IPS-20b (cell line): ENCODE data around the gene MRPS23.
"Not testable (repeated sequence)": the region's sequence is repeated elsewhere in the genome, so short reads cannot be mapped to it uniquely, and the experiment has no call there.

Experiments used
- H3K27ac ChIP-seq: one replicate; pipeline ENCODE4 v1.5.1; 2013; ENCODE audit warnings: low read length
- H3K27me3 ChIP-seq: 2 replicates; pipeline ENCODE4 v1.6.1; 2013; ENCODE audit warnings: mild to moderate bottlenecking, low read length, inconsistent platforms; ENCODE audit not compliant: insufficient read depth
- H3K36me3 ChIP-seq: 2 replicates; pipeline ENCODE4 v1.6.1; 2013; ENCODE audit warnings: low read depth, mild to moderate bottlenecking, inconsistent platforms, low read length, moderate library complexity; ENCODE audit not compliant: insufficient read depth
- H3K4me1 ChIP-seq: 2 replicates; pipeline ENCODE4 v1.6.1; 2013; ENCODE audit warnings: mild to moderate bottlenecking, control low read depth, inconsistent platforms, low read length, moderate library complexity; ENCODE audit not compliant: insufficient read depth
- H3K4me3 ChIP-seq: 2 replicates; pipeline ENCODE4 v1.5.1; 2013; ENCODE audit warnings: mild to moderate bottlenecking, low read length, inconsistent platforms
- H3K9ac ChIP-seq: 2 replicates; pipeline ENCODE4 v1.6.1; 2013; ENCODE audit warnings: low read depth, mild to moderate bottlenecking, inconsistent platforms, low read length, moderate library complexity
- H3K9me3 ChIP-seq: 2 replicates; pipeline ENCODE4 v1.6.1; 2013; ENCODE audit warnings: mild to moderate bottlenecking, low read depth, low read length, inconsistent platforms; ENCODE audit not compliant: insufficient read depth

The MRPS23 gene

GRCh38 chr17:57846056-57846945, 3.5 kb downstream of the MRPS23 start:
- not testable (repeated sequence) for H3K4me1 ChIP-seq, H3K4me3 ChIP-seq, H3K27ac ChIP-seq, H3K9ac ChIP-seq, H3K9me3 ChIP-seq, H3K27me3 ChIP-seq
- H3K36me3 ChIP-seq: peaks cover 25% of the 10 kb centered on the region

GRCh38 chr17:57842280-57842679, 7.6 kb downstream of the MRPS23 start:
- H3K9me3 ChIP-seq: no peaks in the 10 kb centered on the region
- H3K9ac ChIP-seq: no peak overlapping the region
- no peak overlapping the region for H3K27ac ChIP-seq
- no peak overlapping the region for H3K4me3 ChIP-seq
- peaks cover 49% of the 10 kb centered on the region for H3K36me3 ChIP-seq
- H3K4me1 ChIP-seq: no peaks in the 10 kb centered on the region
- no peaks in the 10 kb centered on the region for H3K27me3 ChIP-seq

- H3K4me1 ChIP-seq: no peaks in the 10 kb centered on the region
- no peaks in the 10 kb centered on the region for H3K9me3 ChIP-seq
- H3K9ac ChIP-seq: no peak overlapping the region
- no peak overlapping the region for H3K4me3 ChIP-seq
- H3K36me3 ChIP-seq: peaks cover 39% of the 10 kb centered on the region
- no peak overlapping the region for H3K27ac ChIP-seq
- no peaks in the 10 kb centered on the region for H3K27me3 ChIP-seq
Measured at GRCh38 chr17:57839571-57839923, 10.3 kb downstream of the MRPS23 start.

GRCh38 chr17:57838857-57839570, 10.8 kb downstream of the MRPS23 start:
- H3K4me3 ChIP-seq: no peak overlapping the region
- no peaks in the 10 kb centered on the region for H3K27me3 ChIP-seq
- peaks cover 37% of the 10 kb centered on the region for H3K36me3 ChIP-seq
- H3K9ac ChIP-seq: no peak overlapping the region
- no peaks in the 10 kb centered on the region for H3K4me1 ChIP-seq
- no peak overlapping the region for H3K27ac ChIP-seq
- H3K9me3 ChIP-seq: no peaks in the 10 kb centered on the region

GRCh38 chr17:57838453-57838852, 11.4 kb downstream of the MRPS23 start:
- Histone ChIP-seq H3K27ac (no peak overlapping the region), H3K27me3 (no peaks in the 10 kb centered on the region), H3K9ac (no peak overlapping the region), H3K9me3 (no peaks in the 10 kb centered on the region), H3K4me1 (no peaks in the 10 kb centered on the region), H3K36me3 (peaks cover 32% of the 10 kb centered on the region), H3K4me3 (no peak overlapping the region)

GRCh38 chr17:57835333-57835900, 14.4 kb downstream of the MRPS23 start:
- no peaks in the 10 kb centered on the region for H3K9me3 ChIP-seq
- peaks cover 21% of the 10 kb centered on the region for H3K36me3 ChIP-seq
- H3K9ac ChIP-seq: no peak overlapping the region
- H3K27me3 ChIP-seq: no peaks in the 10 kb centered on the region
- no peak overlapping the region for H3K4me3 ChIP-seq
- peaks cover 13% of the 10 kb centered on the region for H3K4me1 ChIP-seq
- H3K27ac ChIP-seq: no peak overlapping the region

- Histone ChIP-seq H3K4me1 (peaks cover 13% of the 10 kb centered on the region), H3K4me3 (no peak overlapping the region), H3K36me3 (peaks cover 11% of the 10 kb centered on the region), H3K9ac (no peak overlapping the region), H3K27ac (no peak overlapping the region), H3K27me3 (no peaks in the 10 kb centered on the region), H3K9me3 (no peaks in the 10 kb centered on the region)
Measured at GRCh38 chr17:57834146-57834741, 15.6 kb downstream of the MRPS23 start.

GRCh38 chr17:57833179-57833939, 16.5 kb downstream of the MRPS23 start:
- no peaks in the 10 kb centered on the region for H3K27me3 ChIP-seq
- H3K9me3 ChIP-seq: no peaks in the 10 kb centered on the region
- no peak overlapping the region for H3K27ac ChIP-seq
- H3K36me3 ChIP-seq: peaks cover 2% of the 10 kb centered on the region; the same call in 1 of the 2 replicates
- peak overlapping the region; percentile 66 for H3K4me3 ChIP-seq
- H3K4me1 ChIP-seq: peaks cover 13% of the 10 kb centered on the region
- peak overlapping the region; percentile 48; the same call in 1 of the 2 replicates for H3K9ac ChIP-seq

- H3K27ac ChIP-seq: no peak overlapping the region
- no peaks in the 10 kb centered on the region for H3K27me3 ChIP-seq
- H3K4me3 ChIP-seq: peak overlapping the region; percentile 66
- no peaks in the 10 kb centered on the region for H3K36me3 ChIP-seq
- peak overlapping the region; percentile 48; the same call in 1 of the 2 replicates for H3K9ac ChIP-seq
- H3K9me3 ChIP-seq: no peaks in the 10 kb centered on the region
- H3K4me1 ChIP-seq: peaks cover 13% of the 10 kb centered on the region
Measured at GRCh38 chr17:57832314-57833178, 17.3 kb downstream of the MRPS23 start.

GRCh38 chr17:57830880-57831279, 19.0 kb downstream of the MRPS23 start:
- H3K4me3 ChIP-seq: no peak overlapping the region
- no peaks in the 10 kb centered on the region for H3K36me3 ChIP-seq
- peaks cover 13% of the 10 kb centered on the region for H3K4me1 ChIP-seq
- H3K27ac ChIP-seq: no peak overlapping the region
- no peak overlapping the region for H3K9ac ChIP-seq
- H3K9me3 ChIP-seq: no peaks in the 10 kb centered on the region
- no peaks in the 10 kb centered on the region for H3K27me3 ChIP-seq
